GM21717 (cell line): ENCODE data around the gene FBXW12.

Experiments
- ATAC-seq: cut with Tn5 transposase; IDR thresholded peaks from one replicate; pipeline ENCODE4 v1.9.1; 2021; ENCODE audit warnings: mild to moderate bottlenecking, moderate library complexity; ENCODE audit not compliant: unreplicated experiment

FBXW12 gene

GRCh38 chr3:48432411-48433371, 60.7 kb downstream of the FBXW12 start:
- ATAC-seq, result no peak

GRCh38 chr3:48433472-48434118, 61.6 kb downstream of the FBXW12 start:
- ATAC-seq, result no peak

- no peak for ATAC-seq
Measured at GRCh38 chr3:48434591-48435222, 62.7 kb downstream of the FBXW12 start.

- no peak for ATAC-seq
Measured at GRCh38 chr3:48435223-48435595, 63.2 kb downstream of the FBXW12 start.

GRCh38 chr3:48435774-48436476, 63.9 kb downstream of the FBXW12 start:
- no peak for ATAC-seq

GRCh38 chr3:48436477-48436787, 64.4 kb downstream of the FBXW12 start:
- no peak for ATAC-seq

GRCh38 chr3:48436855-48437254, 64.8 kb downstream of the FBXW12 start:
- no peak for ATAC-seq

GRCh38 chr3:48437812-48438211, 65.8 kb downstream of the FBXW12 start:
- no peak for ATAC-seq

GRCh38 chr3:48439820-48440589, 68.0 kb downstream of the FBXW12 start, which contains the start of the genes CCDC51 and TMA7:
TSS of gene CCDC51 (minus strand) at chr3:48440119. CDS start at chr3:48435128, 4,991 bp downstream.
TSS of gene TMA7 (plus strand) at chr3:48440257. CDS start at chr3:48440297, 40 bp downstream.
- peak; percentile 90 for ATAC-seq

GRCh38 chr3:48440590-48440958, 68.6 kb downstream of the FBXW12 start:
- ATAC-seq, result no peak

GRCh38 chr3:48441940-48442339, 69.9 kb downstream of the FBXW12 start:
- no peak for ATAC-seq
